Right hindlimb (tissue), 1 donor: ENCODE results near the gene WDR7.

Source experiments
- DNase-seq: peaks from one replicate; pipeline ENCODE4 v3.0.0-alpha.2; 2018

WDR7 gene

DNA sequence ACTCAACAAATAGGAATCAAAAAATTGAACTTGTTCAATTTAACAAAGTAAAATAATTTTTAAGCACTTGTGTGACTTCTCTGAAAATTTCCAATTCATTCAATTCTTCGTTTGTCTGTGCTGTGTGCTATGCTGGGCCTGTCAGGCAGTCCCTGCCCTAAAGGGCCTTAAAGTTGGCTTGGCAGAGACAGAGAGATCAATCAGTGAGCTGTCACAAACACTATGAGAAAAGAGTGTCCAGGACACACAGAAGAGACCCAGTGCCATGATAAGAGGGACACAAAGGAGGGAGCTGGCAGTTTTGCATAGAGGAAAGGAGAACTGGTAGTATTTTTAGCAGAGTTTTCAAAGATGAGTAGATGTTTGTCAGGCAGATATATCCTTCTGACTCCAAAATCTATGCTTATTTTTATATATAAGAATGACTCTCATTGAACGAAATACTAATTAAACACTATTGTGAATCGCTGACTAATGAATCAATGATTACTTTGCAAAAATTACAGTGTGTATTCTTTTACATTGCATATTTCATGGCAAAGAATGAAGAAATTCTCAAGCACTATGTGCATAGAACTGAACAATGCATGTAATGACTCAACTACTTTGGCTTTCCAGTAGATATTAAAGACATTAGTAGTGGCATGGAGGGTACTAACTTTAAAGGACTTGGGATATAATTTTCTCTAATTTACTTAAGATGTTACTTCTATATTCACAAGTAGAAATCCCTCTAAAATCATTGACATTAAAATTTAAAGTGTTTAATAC lies 302.5 kb downstream of the WDR7 start:
- DNase-seq: no peak

DNA sequence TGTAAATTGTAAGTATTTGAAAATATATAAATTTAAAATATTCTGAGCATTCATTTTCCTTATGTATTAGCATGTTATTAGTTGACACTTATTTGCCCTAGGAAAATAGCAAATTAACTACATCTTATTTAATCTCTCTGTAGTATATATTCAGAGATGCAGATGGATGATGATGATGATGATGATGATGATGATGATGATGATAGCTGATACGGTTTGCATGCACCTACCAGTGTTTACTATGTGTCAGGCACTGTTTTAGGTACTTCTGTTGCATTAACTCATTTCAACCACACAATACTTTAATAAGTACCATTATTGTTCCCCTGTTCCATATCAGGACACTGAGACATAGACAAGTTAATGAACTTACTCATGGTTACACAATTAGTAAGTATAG lies 304.3 kb downstream of the WDR7 start:
- no peak for DNase-seq

DNA sequence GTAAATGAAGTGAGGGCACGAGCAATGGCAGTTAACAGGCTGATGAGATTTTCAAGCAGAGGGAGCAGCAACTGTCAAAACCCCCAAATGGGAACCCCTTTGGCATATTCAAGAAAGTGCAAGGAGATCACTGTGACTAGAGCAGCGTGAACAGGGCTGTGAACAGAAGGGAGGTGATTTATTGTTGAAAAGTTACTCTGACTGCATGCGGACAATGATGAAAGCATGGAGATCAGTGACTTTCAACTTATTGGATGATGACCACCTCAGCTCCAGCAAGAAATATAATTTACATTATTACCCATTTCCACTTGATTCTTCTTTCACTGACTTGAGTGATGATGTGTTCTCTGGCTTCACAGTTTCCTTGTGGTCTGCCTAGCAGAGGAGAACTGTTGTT lies 308.0 kb downstream of the WDR7 start:
- DNase-seq: no peak

DNA sequence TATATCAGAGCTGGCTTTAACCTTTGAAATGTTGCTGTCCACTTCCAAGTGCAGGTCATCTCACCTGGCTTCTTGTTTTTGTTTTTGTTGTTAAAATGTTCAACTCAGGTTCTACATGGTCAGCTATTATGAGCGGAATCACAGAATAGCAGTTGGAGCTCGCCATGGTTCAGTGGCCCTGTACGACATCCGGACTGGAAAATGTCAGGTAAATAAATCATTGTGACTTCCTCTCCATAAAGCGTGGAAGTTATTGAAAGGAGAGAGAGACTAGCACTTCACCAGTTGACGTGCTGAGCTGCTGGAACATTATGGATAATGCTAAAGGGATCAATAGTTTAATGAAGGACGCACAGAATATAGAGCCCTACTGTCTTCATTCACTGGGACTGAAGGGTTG lies 311.2 kb downstream of the WDR7 start:
- no peak for DNase-seq

DNA sequence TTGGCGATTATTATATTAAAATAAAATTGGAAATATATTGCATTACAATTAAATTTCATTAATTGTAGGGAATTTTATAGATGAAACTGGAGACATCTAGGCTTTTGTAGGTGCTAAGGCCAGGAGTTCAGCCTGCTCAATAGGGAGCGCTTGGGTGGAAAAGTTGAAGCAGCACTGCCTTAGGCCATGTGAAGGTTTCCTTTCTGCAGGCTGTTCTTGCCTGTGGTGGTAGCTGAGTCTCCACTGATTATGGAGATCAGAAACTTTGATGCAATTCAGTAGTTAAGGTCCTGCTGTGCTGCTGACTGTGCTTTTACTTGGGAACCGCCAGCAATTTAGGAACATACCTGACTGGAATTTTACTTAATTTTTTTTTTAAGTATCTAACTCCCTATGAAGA lies 315.9 kb downstream of the WDR7 start:
- DNase-seq: no peak

DNA sequence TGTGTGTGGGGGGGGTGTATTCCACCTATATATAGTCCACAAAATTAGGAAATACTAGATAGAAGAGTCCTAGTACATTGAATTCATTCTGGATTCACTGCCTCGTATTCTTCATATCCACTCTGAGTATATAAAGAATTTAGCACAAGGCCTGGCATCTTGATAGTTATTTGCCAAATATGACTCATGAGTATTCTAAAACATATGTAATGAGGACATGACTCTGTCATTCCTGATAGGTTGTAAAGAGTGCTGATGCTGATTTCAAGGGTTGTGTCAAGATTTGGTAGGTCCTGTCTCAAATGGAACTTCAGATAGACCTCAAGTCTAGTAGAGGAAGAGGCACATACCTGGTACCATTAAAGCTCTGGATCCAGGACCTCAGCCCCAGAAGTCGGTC lies 322.3 kb downstream of the WDR7 start:
- no peak for DNase-seq

DNA sequence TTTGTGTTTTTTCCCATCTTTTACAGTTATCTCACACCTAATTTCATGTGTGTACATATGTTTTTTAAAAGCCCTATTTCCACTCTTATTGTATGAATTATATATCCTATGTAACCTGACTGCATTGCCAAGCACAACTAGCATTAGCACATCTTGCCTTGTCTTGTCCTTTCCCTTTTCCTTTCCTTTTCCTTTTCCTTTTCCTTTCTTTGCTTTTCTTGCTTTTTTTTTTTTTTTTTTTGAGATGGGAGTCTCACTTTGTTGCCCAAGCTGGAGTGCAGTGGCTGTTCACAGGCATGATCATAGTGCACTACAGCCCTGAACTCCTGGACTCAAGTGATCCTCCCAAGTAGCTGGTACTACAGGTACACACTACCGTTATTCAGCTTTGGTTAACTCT lies 323.0 kb downstream of the WDR7 start:
- no peak for DNase-seq

DNA sequence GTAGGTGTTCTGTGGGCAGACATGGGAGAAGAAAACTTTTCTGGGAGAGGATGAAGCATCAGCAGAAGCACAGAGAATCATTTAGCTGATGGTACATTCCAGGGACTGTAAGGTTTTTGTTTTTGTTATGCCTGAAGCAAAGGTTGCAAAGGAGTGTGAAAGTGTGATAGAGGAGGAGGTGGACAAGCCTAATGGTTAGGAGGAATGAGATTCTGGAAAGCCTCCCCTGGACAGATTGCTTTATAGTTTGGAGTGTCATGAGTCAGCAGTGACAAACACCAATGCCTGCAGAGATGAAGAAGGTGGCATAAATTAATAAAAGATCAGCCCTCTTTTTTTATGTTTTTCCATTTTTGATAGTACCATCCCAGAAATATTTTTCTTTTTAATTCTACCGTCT lies 324.1 kb downstream of the WDR7 start:
- no peak for DNase-seq

DNA sequence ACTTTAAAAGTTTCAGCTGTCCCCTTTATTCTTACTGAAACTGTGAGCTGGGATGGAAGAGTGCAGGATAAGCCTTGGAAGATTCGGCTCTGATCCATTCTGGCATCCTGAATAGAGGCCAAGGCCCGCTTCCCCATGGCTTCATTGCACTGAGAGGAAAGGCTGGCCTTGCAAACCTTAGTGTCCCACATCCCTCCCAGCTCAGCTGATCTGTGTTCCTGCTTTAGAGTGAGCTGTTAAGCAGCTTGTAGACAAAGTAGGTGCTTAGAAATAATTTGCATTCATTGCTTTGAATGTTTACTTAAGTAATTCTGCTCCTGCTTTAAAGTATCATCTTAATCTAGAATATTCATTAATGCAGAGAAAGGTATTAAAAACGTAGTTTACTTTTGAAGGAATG lies 326.1 kb downstream of the WDR7 start:
- DNase-seq: no peak

DNA sequence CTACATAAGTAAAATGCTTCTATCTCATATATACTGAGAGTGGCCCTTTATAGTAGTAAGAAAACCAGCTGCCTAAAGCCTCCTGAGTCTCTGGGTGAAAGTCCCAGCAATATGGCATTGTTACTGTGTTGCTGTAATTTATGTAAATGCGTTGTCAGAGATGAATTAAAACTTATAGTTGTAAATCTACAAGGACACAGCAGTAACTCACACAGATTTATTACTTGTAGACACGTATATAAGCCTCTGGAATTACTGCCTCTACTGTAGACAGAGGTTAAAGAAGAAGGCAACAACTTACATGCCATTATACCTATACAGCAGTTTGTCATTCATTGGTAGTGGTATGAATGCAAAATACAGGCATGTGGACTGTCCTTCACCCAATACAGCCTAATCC lies 326.6 kb downstream of the WDR7 start:
- no peak for DNase-seq

DNA sequence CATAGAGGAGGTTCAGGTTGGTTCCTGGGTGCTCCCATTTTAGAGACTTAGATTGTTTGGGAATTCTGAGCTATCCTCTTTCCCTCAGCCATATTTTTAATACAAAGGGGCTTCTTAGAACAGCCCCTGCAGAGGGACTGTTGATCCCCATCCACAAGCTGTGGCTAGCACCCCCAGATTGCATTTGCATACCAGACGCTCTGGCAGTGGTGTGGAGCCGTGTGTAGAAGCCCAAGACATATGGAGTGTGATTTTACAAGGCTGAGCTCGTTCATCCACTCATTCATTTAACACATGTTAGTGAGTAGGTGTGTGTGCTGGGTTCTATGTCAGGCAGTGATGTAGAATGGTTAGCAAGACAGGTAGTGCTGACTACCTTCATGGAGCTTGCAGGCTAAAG lies 329.0 kb downstream of the WDR7 start:
- no peak for DNase-seq

DNA sequence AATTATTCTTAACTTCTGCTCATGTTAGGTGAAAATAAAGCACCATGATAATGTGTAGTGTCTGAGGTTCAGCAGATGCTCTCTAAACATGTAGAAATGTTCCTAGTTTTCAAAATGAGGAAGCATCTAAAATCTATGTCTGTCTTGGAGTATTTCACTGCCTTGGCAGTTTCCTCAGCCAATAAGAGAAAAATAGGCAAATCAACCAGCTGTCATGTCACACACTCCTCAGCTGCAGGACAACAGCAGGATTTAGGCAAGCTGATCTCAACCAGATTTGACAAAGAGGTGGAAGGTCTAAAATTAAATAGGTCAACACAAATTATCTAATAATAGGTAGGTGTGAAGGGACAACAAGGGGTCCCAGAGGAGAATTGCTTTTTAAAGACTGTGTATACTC lies 331.6 kb downstream of the WDR7 start:
- no peak for DNase-seq

DNA sequence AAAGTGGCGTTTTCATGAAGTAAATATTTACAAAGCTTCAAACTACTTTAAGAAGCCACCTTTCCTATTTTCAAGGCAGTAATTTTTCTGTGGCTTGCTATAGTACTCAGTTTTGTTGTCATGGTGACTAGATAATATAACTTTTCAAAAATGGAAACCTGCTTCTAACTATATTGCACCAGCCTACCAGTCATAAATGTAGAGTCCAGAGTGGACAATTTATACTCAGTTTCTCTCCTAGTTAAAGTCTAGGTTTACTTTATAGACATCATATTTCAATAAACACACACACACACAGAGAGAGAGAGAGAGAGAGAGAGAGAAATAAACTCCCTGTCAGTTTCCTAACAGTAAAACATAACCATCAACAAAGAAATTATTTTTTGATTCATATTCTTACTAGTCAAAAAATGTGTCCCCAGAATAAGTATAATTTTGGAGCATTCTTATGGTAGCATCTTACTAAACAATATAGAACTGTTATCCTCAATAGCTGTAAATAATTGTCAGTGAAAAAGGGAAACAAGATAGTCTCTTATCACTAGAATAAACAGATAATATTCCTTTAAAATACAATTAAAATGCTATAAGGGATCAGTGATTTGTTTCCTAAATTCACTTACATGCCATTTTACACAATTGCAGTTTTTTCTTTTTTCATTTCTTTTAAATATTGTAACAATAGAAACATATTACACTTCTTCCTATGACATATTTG lies 332.3 kb downstream of the WDR7 start:
- DNase-seq: no peak

DNA sequence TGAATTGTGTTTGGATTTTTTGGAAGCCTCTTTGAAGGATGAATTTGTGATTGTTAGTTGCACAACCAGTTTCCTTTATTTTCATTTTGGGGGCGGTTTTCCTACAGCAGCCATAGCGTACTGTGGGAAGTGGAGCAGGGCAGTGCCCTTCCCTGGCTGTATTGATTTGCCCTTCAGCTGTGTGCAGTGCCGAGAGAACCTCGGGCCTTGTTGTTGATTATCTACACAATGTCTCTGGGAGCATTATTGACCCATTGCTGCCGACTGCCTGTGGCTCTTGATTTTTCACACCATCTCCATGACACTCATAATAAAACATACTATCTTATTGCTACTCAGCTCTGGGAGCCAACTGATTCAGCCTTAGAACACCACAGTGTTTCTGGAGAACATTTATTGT lies 333.6 kb downstream of the WDR7 start:
- DNase-seq: no peak

DNA sequence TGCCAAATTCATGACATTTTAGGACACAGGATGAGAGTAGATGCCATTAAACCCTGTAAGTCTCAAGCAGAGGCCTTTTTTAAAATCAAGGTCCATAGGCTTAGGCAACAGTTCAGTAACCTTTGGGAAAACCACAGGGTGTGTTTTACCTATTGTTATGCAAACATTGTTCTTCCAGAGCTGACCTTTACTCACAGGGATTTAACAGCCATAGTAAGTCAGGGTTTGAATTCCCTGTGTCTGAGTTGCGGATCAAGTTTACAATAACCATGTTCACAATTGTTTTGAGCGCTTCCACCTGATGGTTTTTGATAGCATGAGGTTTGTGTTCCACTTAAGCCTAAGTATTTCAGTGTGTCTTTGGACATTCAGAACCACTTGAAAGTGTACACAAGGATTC lies 335.7 kb downstream of the WDR7 start:
- DNase-seq: no peak

DNA sequence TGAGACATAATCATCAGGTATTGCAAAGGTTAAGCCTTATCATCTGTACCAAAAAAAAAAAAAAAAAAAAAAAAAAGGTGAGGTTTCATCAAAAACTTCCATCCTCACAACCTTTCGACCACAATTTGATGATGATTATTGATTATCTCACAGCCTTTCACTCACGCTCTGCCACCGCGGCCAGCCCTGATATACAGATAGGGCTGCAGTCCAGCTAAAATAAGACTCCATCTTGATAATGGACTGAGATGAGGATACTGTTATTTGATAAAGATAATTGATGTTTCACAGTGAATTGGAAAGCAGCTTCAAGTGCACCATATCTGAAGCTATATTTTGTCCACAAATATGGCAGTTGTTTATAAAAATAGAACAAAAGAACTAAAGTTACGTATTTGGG lies 336.1 kb downstream of the WDR7 start:
- DNase-seq: no peak

DNA sequence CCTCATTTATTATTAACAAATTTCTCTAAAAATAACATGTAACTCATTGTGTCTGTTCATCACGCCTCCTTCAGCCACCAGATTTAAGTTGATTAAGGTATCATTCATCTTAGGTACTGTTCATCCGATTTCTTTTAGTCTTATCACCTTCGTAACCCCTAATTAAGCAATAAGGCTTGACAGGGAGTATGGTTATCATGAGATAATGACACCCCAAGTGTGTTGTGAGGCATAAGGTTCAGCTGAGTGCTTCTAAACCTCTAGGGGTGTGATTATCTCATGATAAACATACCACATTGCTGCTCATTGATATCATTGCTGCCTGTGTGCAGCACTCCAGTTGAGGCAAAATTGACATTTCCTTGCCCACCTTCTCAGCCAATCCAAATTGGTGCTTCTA lies 336.9 kb downstream of the WDR7 start:
- DNase-seq: no peak

DNA sequence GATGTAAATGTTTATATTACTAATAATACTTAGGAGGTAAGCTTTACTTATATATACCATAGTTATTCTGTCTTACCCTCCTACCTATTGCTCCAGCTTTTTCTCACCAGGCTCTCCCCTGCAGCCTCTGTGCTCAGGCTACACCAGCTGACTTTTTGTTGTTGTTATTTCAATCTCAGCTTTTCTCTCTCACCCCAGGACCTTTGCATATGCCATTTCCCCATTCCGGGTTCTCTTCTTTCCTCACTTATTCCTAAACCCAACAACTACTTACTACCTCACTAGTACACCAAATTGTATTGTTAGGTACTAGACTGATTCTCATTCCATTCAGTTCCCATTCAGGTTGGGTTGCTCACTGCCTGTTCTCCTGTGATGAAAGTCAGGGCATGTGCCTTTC lies 339.5 kb downstream of the WDR7 start:
- no peak for DNase-seq

DNA sequence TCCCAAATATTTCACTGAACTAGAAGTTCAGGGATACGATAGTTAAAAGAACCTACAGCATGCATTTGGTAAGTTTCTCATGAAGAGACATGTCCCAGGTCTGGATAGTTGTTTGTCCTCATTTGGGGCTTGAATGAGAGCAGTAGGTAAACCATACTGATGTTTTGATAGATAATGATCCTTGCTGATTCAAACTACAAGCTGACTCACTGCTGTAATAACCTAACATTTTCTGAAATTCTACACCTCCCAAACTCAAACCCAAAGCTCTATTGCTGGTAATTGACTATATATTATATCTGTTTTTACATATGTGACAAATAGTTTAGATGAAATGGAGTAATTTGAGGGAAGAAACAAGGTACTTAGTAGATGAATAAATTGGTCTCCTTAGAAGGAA lies 341.6 kb downstream of the WDR7 start:
- DNase-seq: no peak

DNA sequence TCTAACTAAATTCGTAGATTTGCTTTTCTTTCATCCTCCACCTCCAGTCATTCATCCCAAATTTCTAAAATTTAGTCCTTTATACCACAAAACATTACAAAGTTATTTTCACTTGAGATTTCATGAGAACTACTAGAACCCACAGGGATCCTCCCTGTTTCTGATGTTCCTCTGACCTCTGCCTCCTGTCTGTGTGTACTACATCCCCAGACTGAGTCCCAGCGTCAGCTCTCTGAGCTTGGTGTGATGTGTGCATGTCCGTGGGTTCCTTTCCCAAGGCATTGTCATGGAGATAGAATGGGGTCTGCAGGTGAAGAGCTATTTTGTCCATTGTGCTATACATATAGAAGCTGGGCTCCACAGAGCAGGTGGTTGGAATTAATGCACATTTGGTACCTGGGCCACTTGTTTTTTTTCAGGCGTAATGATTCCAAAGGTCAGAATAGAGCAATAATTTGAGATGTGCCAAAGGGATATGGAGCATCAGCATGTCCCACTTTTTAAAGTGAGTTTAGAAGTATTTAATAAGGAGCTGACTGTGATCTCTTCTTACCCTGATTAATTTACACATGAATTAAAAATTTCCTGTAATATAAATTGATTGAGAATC lies 344.5 kb downstream of the WDR7 start:
- DNase-seq: no peak

DNA sequence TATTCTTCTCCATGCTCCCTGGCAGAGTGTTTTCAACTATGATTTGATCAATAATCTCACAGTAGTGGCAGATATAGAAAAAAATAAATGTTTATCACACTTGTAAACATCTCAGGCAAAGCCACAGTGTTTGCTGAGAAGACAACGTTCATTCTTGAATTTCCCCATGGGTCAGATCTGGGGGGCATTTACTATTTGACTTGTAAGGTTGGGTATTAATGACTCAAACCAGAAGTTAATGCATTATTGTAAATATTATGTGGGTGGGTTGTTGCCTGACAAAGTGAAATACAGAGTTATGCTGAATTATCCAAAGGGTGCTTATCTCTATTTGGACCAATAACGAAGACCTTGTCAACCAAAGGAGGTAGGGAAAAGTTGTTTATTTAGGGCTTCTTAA lies 346.0 kb downstream of the WDR7 start:
- no peak for DNase-seq

DNA sequence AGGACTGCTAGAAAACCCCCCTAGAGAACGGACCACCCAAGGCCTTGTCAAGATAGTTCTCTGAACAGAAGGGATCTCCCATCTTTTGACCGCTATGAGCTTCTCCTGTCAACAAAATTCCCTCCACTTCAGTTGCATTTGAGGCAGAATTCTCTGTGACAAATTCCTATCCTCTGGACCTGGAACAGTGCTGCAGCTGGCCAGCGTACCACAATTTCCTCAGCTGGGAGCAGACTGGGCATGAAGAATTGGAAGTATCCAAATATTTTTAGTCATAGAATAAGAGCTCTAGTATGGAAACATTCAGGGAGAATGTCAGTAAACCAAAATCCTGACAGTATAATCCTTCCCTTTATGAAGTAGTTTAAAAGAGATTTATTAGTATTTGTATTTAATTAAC lies 348.7 kb downstream of the WDR7 start:
- no peak for DNase-seq

DNA sequence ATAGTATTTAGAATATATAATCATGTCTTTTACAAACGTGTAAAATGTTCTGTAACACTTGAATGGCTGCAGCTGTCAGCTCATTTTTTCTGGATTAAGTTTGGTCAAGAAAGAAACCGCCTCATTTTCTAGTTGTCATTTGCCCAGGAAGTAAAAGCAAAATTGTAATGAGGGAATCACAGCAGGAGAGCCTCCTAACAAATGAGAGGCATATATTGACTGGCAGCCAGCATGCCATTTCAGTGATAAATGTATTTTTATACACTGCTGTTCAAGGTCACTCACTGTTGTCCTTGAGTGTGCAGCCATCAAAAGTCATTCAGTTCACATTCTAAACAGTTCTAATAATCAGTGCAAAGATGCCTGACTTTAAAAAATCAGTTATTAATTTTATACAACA lies 351.5 kb downstream of the WDR7 start:
- DNase-seq: no peak

DNA sequence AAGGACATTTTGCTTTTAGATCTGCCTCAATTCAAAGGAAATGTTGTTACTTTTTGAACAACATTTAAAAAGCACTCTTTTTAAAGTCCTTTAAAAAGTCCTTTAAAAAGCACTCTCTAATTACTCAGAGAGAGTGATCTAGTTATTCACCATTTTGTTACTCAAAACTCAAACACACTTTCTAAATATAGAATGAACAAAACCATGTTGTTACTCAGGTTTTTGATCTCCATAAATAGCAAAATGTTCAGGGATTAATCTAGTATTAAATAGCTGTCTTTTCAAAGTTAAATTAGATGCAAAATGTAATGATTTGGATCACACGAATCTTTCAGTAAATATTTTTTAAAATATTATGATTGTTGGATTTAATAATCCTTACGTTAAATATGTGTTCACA lies 352.2 kb downstream of the WDR7 start:
- DNase-seq: no peak
